H1 (cell line): Measurements from ENCODE around the gene SPIRE2. TPM values are rescaled to one million over a fixed set of nuclear protein-coding genes. Genes with fewer than 3 reads are reported as not detected.
"Not testable (repeated sequence)": the region's sequence is repeated elsewhere in the genome, so short reads cannot be mapped to it uniquely, and the experiment has no call there.

Experiments
- CTCF ChIA-PET: fragments of 300-600 bp; sonication (Branson Sonifier 250); formaldehyde crosslinking; loops from one replicate; lab custom pipeline; 2021; ENCODE audit not compliant: partially characterized antibody; lab: Charles Lee
- POLR2A ChIA-PET: fragments of 300-600 bp; sonication (Branson Sonifier 250); formaldehyde crosslinking; loops from one replicate; lab custom pipeline; 2021; ENCODE audit warnings: inconsistent platforms; ENCODE audit not compliant: partially characterized antibody; lab: Charles Lee
- DNase-seq, 2 experiments: peaks; one replicate each; pipeline versions ENCODE4 v3.0.0 to v3.0.0-alpha.2; 2010 to 2022; ENCODE audit warnings: low spot score in 2 of 2, low read depth in 1 of 2, mixed read lengths in 1 of 2
- FAIRE-seq: peaks from 2 replicates; lab custom pipeline; 2011; peaks lifted over from hg19 to GRCh38; lab: Jason Lieb, UNC
- H2AFZ ChIP-seq: 2 replicates; pipeline ENCODE4 v1.8.1; 2012; ENCODE audit warnings: low read length, inconsistent platforms
- H2AK5ac ChIP-seq: 2 replicates; pipeline ENCODE4 v1.6.1; 2013; ENCODE audit warnings: low read depth, low read length
- H2BK120ac ChIP-seq: replicated peaks from 2 replicates; pipeline ENCODE3; 2013; ENCODE audit warnings: low read depth, low read length, inconsistent platforms
- H2BK12ac ChIP-seq: 2 replicates; pipeline ENCODE4 v1.6.1; 2013; ENCODE audit warnings: low read depth, low read length
- H2BK15ac ChIP-seq: 2 replicates; pipeline ENCODE4 v1.6.1; 2013; ENCODE audit warnings: low read length
- H2BK20ac ChIP-seq: 2 replicates; pipeline ENCODE4 v1.6.1; 2013; ENCODE audit warnings: low read length
- H2BK5ac ChIP-seq: 2 replicates; pipeline ENCODE4 v1.6.1; 2013; ENCODE audit warnings: low read depth, low read length
- H3K14ac ChIP-seq: 2 replicates; pipeline ENCODE4 v1.6.1; 2013; ENCODE audit warnings: inconsistent platforms; ENCODE audit not compliant: insufficient read length
- H3K18ac ChIP-seq: 2 replicates; pipeline ENCODE4 v1.6.1; 2013; ENCODE audit warnings: low read length; ENCODE audit errors: extremely low read depth
- H3K23ac ChIP-seq: 2 replicates; pipeline ENCODE4 v1.6.1; 2013; ENCODE audit warnings: inconsistent platforms; ENCODE audit not compliant: insufficient read length
- H3K23me2 ChIP-seq: 2 replicates; pipeline ENCODE4 v1.6.1; 2013; ENCODE audit warnings: low read depth, low read length
- H3K27ac ChIP-seq: 2 replicates; pipeline ENCODE4 v1.6.1; 2011; ENCODE audit warnings: low read depth, low read length, inconsistent platforms
- H3K27me3 ChIP-seq, 4 experiments: replicated peaks in 1 of 4; 1 replicate in 1 of 4; 2 replicates in 3 of 4; pipeline versions ENCODE4 v1.6.1 to v1.8.1; 2011 to 2013; ENCODE audit warnings: low read length in 3 of 4, mild to moderate bottlenecking in 3 of 4, inconsistent platforms in 2 of 4, mixed read lengths in 2 of 4, moderate library complexity in 1 of 4; ENCODE audit not compliant: control insufficient read depth in 3 of 4, insufficient read depth in 3 of 4; ENCODE audit errors: extremely low read depth in 1 of 4
- H3K36me3 ChIP-seq, 4 experiments: 2 replicates each; pipeline versions ENCODE4 v1.6.1 to v1.8.1; 2011 to 2013; ENCODE audit warnings: mild to moderate bottlenecking in 4 of 4, low read length in 3 of 4, moderate library complexity in 2 of 4, control low read depth in 1 of 4, inconsistent platforms in 1 of 4; ENCODE audit not compliant: insufficient read depth in 4 of 4, control insufficient read depth in 2 of 4
- H3K4ac ChIP-seq: replicated peaks from 2 replicates; pipeline ENCODE3; 2013; ENCODE audit warnings: low read length, low read depth, mixed read lengths, inconsistent platforms; ENCODE audit not compliant: insufficient read length
- H3K4me1 ChIP-seq, 4 experiments: replicated peaks in 1 of 4; 1 replicate in 1 of 4; 2 replicates in 3 of 4; pipeline versions ENCODE4 v1.6.1 to v1.8.1; 2011 to 2013; ENCODE audit warnings: low read length in 3 of 4, inconsistent platforms in 2 of 4, mixed read lengths in 1 of 4; ENCODE audit not compliant: insufficient read depth in 4 of 4, control insufficient read depth in 3 of 4
- H3K4me2 ChIP-seq, 2 experiments: 2 replicates each; pipeline versions ENCODE4 v1.6.1 to v1.8.1; 2011 to 2013; ENCODE audit warnings: low read depth in 2 of 2, low read length in 2 of 2, control low read depth in 1 of 2, inconsistent platforms in 1 of 2, mild to moderate bottlenecking in 1 of 2; ENCODE audit not compliant: insufficient read depth in 1 of 2
- H3K4me3 ChIP-seq, 4 experiments: fragments of 200-600, 300-600 bp in 1 of 4; sonication (generic), shearing (Covaris generic), sonication (Bioruptor Twin) in 1 of 4; 2 replicates each; pipeline versions ENCODE4 v1.5.1 to v1.8.1; 2011 to 2016; ENCODE audit warnings: low read length in 4 of 4, low read depth in 3 of 4, control low read depth in 2 of 4, inconsistent platforms in 2 of 4, mild to moderate bottlenecking in 2 of 4, mixed read lengths in 1 of 4, moderate library complexity in 1 of 4; ENCODE audit not compliant: insufficient read depth in 2 of 4; ENCODE audit errors: extremely low read depth in 1 of 4
- H3K56ac ChIP-seq: replicated peaks from 2 replicates; pipeline ENCODE3; 2013; ENCODE audit warnings: low read depth, mild to moderate bottlenecking, mixed read lengths, low read length, inconsistent platforms; ENCODE audit not compliant: insufficient read length
- H3K79me1 ChIP-seq: 2 replicates; pipeline ENCODE4 v1.6.1; 2013; ENCODE audit warnings: low read depth, low read length, control low read depth
- H3K79me2 ChIP-seq, 2 experiments: 2 replicates each; pipeline versions ENCODE4 v1.6.1 to v1.8.1; 2012 to 2013; ENCODE audit warnings: low read length in 2 of 2, mild to moderate bottlenecking in 2 of 2, inconsistent platforms in 1 of 2; ENCODE audit not compliant: insufficient read depth in 2 of 2, control insufficient read depth in 1 of 2
- H3K9ac ChIP-seq, 4 experiments: replicated peaks in 1 of 4; 1 replicate in 1 of 4; 2 replicates in 3 of 4; pipeline versions ENCODE4 v1.6.1 to v1.8.1; 2011 to 2013; ENCODE audit warnings: low read depth in 3 of 4, low read length in 3 of 4, control low read depth in 2 of 4, mild to moderate bottlenecking in 2 of 4, moderate library complexity in 2 of 4, inconsistent platforms in 1 of 4; ENCODE audit errors: extremely low read depth in 1 of 4
- H3K9me3 ChIP-seq, 2 experiments: 2 replicates each; pipeline versions ENCODE4 v1.6.1 to v1.8.1; 2012 to 2013; ENCODE audit warnings: mild to moderate bottlenecking in 2 of 2, moderate library complexity in 2 of 2, control low read depth in 1 of 2, inconsistent platforms in 1 of 2, low read depth in 1 of 2, low read length in 1 of 2, mixed read lengths in 1 of 2; ENCODE audit not compliant: insufficient read depth in 2 of 2
- H4K20me1 ChIP-seq, 2 experiments: replicated peaks in 1 of 2; 2 replicates each; pipeline versions ENCODE3 to v1.8.1; 2011 to 2013; ENCODE audit warnings: inconsistent platforms in 2 of 2, low read length in 2 of 2, mild to moderate bottlenecking in 1 of 2; ENCODE audit not compliant: insufficient read depth in 2 of 2, control insufficient read depth in 1 of 2
- H4K5ac ChIP-seq: 2 replicates; pipeline ENCODE4 v1.6.1; 2013; ENCODE audit warnings: low read length, low read depth, mixed read lengths, inconsistent platforms; ENCODE audit not compliant: insufficient read length
- H4K8ac ChIP-seq: 2 replicates; pipeline ENCODE4 v1.8.0; 2013; ENCODE audit warnings: mild to moderate bottlenecking, moderate library complexity, low read length, inconsistent platforms; ENCODE audit not compliant: insufficient read depth; ENCODE audit errors: extremely low read depth
- H4K91ac ChIP-seq: replicated peaks from 2 replicates; pipeline ENCODE3; 2013; ENCODE audit warnings: low read length, mixed read lengths, inconsistent platforms; ENCODE audit not compliant: insufficient read length
- WGBS, 2 experiments: shearing (Covaris generic) in 1 of 2; methylation state at CpG; one replicate each; pipeline versions ENCODE4 v1.1.6 to v1.1.7; 2013 to 2015; ENCODE audit warnings: low lambda C conversion rate in 2 of 2, mixed read lengths in 2 of 2, inconsistent platforms in 1 of 2, low coverage in 1 of 2, missing lambda C conversion rate in 1 of 2; ENCODE audit not compliant: insufficient replicate concordance in 2 of 2, insufficient coverage in 1 of 2, insufficient read length in 1 of 2; ENCODE audit errors: extremely low coverage in 1 of 2, missing lambda C conversion rate in 1 of 2; 5-methylcytosine and 5-hydroxymethylcytosine counted together
- polyA plus RNA-seq, 7 experiments: library from polyadenylated mRNA; depleted of rRNA in 3 of 7; stranded (reverse) in 5 of 7; unstranded in 2 of 7; fragments of >200 nt in 5 of 7; fragments of 200-250 nt in 2 of 7; gene quantifications; 1 replicate in 5 of 7; 2 replicates in 1 of 7; 4 replicates in 1 of 7; pipeline versions ENCODE4 v1.2.1 to v1.2.3, GENCODE V29; 2011 to 2013; ENCODE audit warnings: missing spikeins in 2 of 7, mixed read lengths in 2 of 7
- total RNA-seq: library from RNA; stranded (reverse); fragmentation: NEBNext Ultra II Directional; extraction: Animal tissue kit (Norgen Biotek cat#: 25700); gene quantifications from 2 replicates; pipeline ENCODE4 v1.2.1, GENCODE V29; 2021

The SPIRE2 gene
- total and polyA plus RNA-seq, 2 of the 8 experiments (the other 6 are each of a cell fraction or from before 2014, with no cell fraction given) = 7.4 to 15.4 TPM

DNA sequence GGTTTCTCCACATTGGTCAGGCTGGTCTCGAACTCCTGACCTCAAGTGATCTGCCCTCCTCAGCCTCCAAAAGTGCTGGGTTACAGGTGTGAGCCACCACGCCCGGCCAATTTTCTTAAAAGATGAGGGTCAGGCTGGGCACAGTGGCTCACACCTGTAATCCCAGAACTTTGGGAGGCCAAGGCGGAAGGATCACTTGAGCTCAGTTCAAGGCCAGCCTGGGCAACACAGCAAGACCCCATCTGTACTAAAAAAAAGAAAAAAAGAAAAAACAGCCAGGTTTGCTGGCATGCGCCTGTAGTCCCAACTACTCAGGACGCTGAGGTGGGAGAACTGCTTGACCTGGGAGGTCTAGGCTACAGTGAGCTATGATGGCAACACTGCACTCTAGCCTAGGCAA is 44.3 kb upstream of the SPIRE2 start:
- H4K8ac ChIP-seq, H3K4me3 ChIP-seq, H4K20me1 ChIP-seq, H3K9ac ChIP-seq, H3K23me2 ChIP-seq, H2BK120ac ChIP-seq, H2BK12ac ChIP-seq, DNase-seq, H3K4me2 ChIP-seq, H2BK20ac ChIP-seq, H3K9me3 ChIP-seq, H2BK5ac ChIP-seq, H3K27ac ChIP-seq, H3K79me1 ChIP-seq, FAIRE-seq, H3K56ac ChIP-seq, H3K23ac ChIP-seq, H3K79me2 ChIP-seq, H2AFZ ChIP-seq, H4K91ac ChIP-seq, H2BK15ac ChIP-seq, H3K27me3 ChIP-seq, CTCF ChIA-PET, H3K4me1 ChIP-seq, H3K18ac ChIP-seq, H4K5ac ChIP-seq, H3K4ac ChIP-seq, H3K14ac ChIP-seq, H2AK5ac ChIP-seq: not testable (repeated sequence)
- 94% methylated on average over 6 of the region's 6 CpGs; no CpG with 5 or more reads in 1 of the 2 experiments for WGBS, 2 experiments
- H3K36me3 ChIP-seq = peaks cover 18 to 74% (median 47%) of the 10 kb centered on the region in 4 experiments
- POLR2A ChIA-PET = interaction anchor here (0.8 to 1.6 kb wide), 2 partner anchors 9 to 32 kb away, joined by 3 to 5 read pairs; partner anchors contain the start of gene FANCA
